Measurements from ENCODE around the gene HTRA1. TPM values are rescaled to one million over a fixed set of nuclear protein-coding genes. Genes with fewer than 3 reads are reported as not detected.

The HTRA1 gene
- total RNA-seq, 1 experiment from 2014 or later = 11.5 TPM

DNA sequence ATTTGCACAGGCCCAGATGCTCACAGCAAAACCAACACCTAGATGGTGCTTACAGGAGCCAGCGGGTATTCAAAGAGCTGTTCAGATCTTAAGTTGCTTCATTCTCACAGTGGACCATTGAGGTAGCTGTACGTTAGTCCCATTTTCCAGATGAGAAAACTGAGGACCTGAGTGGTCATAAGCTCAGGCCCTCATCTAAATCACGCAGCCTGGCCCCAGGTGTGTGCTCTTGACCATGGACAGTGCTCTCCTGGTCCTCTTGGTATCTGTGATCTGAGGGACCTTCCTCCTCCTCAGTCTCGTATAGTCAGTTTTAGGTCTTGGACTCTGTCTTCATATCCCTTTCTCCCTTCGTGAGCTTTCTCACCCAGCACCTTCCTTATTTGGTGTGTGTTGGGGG lies 43.7 kb downstream of the HTRA1 start:
- no peak for DNase-seq
- Histone ChIP-seq H3K36me3 (replicated peaks; ENCODE audit: control insufficient read depth, insufficient read depth, low read length) (no peaks in the 10 kb centered on the region), H3K27me3 (ENCODE audit: control insufficient read depth, insufficient read depth, low read length) (no peaks in the 10 kb centered on the region), H3K4me3 (ENCODE audit: insufficient read depth, low read depth, low read length) (no peak overlapping the region)

DNA sequence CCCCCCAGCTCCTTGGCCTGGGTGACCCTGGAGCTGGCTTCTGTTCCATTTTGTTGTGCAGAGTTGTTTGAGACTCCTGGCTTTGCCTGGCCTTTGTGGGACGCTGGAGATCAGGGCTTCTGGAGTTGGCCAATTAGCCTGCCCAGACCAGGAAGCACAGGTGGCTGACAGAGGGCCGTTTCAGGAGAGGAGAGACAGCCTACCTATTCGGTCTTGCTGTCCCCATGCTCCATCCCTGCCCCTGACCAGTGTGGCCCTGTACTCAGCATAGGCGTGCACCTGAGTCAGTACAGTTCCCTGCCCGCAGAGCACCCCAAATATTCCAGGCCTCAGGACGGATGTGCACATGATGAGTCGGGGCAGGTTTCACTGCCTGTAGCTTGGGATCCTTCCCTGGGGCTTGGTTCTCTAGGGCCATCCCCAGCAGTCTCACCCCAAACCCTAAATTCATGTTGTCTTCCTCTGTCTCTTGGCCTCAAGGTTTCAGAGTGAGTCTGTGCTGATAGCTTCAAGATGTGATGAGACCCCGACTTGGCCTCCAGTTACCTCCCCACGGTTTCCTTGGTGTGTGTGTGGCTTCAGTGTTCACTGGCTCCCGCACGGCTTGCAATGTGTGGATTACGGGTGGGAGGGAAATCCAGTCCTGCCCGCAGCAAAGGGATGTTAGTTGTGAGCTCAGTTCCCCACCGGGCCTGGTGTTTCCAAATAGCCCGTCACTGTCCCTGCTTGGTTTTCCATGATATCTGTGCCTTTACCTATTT lies 44.7 kb downstream of the HTRA1 start:
- DNase-seq = no peak
- no peak overlapping the region for H3K4me3 ChIP-seq (ENCODE audit: insufficient read depth, low read depth, low read length)
- H3K36me3 ChIP-seq (replicated peaks; ENCODE audit: control insufficient read depth, insufficient read depth, low read length) = no peaks in the 10 kb centered on the region
- no peaks in the 10 kb centered on the region for H3K27me3 ChIP-seq (ENCODE audit: control insufficient read depth, insufficient read depth, low read length)

DNA sequence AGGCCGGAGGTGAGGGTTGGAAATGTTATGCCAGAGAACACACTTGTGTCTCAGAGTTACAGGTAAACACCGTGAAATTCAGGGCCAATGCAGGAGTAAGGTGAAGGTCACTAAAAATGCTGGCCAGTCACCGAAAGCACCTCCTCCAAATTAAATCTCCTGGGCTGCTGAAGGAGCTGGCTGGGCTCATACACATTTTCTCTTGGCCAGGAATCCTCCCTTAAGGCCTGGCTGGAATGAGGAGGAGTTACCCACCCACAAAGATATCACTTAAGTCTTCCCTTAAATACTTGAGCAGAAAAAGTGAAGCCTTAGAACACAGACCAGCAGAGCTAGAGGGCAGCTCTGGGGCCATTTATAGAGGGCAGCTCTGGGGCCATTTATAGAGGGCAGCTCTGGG lies 46.3 kb downstream of the HTRA1 start:
- no peak for DNase-seq
- H3K36me3 ChIP-seq (replicated peaks; ENCODE audit: control insufficient read depth, insufficient read depth, low read length) = no peaks in the 10 kb centered on the region
- no peak overlapping the region for H3K4me3 ChIP-seq (ENCODE audit: insufficient read depth, low read depth, low read length)
- H3K27me3 ChIP-seq (ENCODE audit: control insufficient read depth, insufficient read depth, low read length) = no peaks in the 10 kb centered on the region

DNA sequence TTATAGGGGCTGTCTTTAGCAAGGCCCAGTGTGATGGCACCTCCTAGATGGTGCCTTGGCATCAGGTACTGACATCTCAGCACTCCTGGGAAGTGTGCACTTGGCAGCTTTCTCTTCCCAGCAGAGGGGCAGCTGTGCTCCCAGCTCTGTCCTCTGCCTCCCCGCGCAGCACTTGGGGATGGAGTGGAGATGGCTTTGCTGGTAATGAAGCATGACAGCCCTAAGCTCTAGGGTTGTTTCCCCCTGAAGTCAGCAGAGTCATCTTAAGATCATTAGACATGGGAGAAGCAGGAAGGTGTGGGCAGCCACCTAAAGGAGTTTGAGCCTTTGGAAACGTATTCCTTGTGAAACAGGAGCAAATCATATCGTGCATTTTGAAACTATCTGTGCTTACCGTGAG lies 46.7 kb downstream of the HTRA1 start:
- no peak for DNase-seq
- H3K27me3 ChIP-seq (ENCODE audit: control insufficient read depth, insufficient read depth, low read length) = no peaks in the 10 kb centered on the region
- H3K4me3 ChIP-seq (ENCODE audit: insufficient read depth, low read depth, low read length) = no peak overlapping the region
- H3K36me3 ChIP-seq (replicated peaks; ENCODE audit: control insufficient read depth, insufficient read depth, low read length) = no peaks in the 10 kb centered on the region

- Histone ChIP-seq H3K36me3 (replicated peaks; ENCODE audit: control insufficient read depth, insufficient read depth, low read length) (no peaks in the 10 kb centered on the region), H3K27me3 (ENCODE audit: control insufficient read depth, insufficient read depth, low read length) (no peaks in the 10 kb centered on the region), H3K4me3 (ENCODE audit: insufficient read depth, low read depth, low read length) (no peak overlapping the region)
- DNase-seq = no peak
Measured at GRCh38 chr10:122509323-122509722, 48.0 kb downstream of the HTRA1 start.

- Histone ChIP-seq H3K27me3 (ENCODE audit: control insufficient read depth, insufficient read depth, low read length) (no peaks in the 10 kb centered on the region), H3K36me3 (replicated peaks; ENCODE audit: control insufficient read depth, insufficient read depth, low read length) (no peaks in the 10 kb centered on the region), H3K4me3 (ENCODE audit: insufficient read depth, low read depth, low read length) (no peak overlapping the region)
- DNase-seq = no peak
Measured at GRCh38 chr10:122510326-122510725, 49.0 kb downstream of the HTRA1 start.

- no peak for DNase-seq
- Histone ChIP-seq H3K36me3 (replicated peaks; ENCODE audit: control insufficient read depth, insufficient read depth, low read length) (no peaks in the 10 kb centered on the region), H3K27me3 (ENCODE audit: control insufficient read depth, insufficient read depth, low read length) (no peaks in the 10 kb centered on the region)
Measured at GRCh38 chr10:122510736-122511135, 49.4 kb downstream of the HTRA1 start.

DNA sequence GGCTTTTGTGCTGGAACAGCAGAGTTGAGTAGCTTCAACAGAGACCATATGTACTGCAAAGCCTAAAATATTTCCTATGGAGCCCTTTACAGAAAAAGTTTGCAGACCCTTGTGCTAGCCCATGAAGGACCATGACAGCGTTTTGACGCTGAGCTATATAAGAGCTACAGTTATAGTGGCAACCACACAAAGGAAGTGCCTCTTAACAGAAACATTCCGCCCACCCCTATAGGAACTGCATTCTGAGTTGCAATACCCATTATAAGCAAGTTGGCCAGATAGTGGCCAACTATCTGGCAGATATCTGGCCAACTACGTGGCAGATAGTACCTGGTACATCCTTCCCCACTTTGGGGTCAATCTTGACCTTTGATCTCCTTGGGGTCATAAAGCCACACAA lies 51.7 kb downstream of the HTRA1 start:
- no peaks in the 10 kb centered on the region for H3K36me3 ChIP-seq (replicated peaks; ENCODE audit: control insufficient read depth, insufficient read depth, low read length)
- no peaks in the 10 kb centered on the region for H3K27me3 ChIP-seq (ENCODE audit: control insufficient read depth, insufficient read depth, low read length)
- no peak for DNase-seq
- H3K4me3 ChIP-seq (ENCODE audit: insufficient read depth, low read depth, low read length) = no peak overlapping the region

More at GRCh38 chr10:122510736-122511135, 49.4 kb downstream of the HTRA1 start:
- H3K4me3 ChIP-seq (ENCODE audit: insufficient read depth, low read depth, low read length) = no peak overlapping the region

DNA sequence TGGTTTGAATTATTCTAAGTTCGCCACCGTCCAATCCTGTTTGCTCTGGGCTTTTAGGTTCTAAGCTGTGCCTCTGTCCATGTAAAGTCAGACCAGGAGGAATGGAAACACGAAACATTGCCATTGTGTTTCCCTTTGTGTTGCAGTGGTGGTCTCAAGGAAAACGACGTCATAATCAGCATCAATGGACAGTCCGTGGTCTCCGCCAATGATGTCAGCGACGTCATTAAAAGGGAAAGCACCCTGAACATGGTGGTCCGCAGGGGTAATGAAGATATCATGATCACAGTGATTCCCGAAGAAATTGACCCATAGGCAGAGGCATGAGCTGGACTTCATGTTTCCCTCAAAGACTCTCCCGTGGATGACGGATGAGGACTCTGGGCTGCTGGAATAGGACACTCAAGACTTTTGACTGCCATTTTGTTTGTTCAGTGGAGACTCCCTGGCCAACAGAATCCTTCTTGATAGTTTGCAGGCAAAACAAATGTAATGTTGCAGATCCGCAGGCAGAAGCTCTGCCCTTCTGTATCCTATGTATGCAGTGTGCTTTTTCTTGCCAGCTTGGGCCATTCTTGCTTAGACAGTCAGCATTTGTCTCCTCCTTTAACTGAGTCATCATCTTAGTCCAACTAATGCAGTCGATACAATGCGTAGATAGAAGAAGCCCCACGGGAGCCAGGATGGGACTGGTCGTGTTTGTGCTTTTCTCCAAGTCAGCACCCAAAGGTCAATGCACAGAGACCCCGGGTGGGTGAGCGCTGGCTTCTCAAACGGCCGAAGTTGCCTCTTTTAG lies 52.9 kb downstream of the HTRA1 start:
- DNase-seq = no peak
- no peak overlapping the region for H3K4me3 ChIP-seq (ENCODE audit: insufficient read depth, low read depth, low read length)
- H3K27me3 ChIP-seq (ENCODE audit: control insufficient read depth, insufficient read depth, low read length) = no peaks in the 10 kb centered on the region
- no peaks in the 10 kb centered on the region for H3K36me3 ChIP-seq (replicated peaks; ENCODE audit: control insufficient read depth, insufficient read depth, low read length)

DNA sequence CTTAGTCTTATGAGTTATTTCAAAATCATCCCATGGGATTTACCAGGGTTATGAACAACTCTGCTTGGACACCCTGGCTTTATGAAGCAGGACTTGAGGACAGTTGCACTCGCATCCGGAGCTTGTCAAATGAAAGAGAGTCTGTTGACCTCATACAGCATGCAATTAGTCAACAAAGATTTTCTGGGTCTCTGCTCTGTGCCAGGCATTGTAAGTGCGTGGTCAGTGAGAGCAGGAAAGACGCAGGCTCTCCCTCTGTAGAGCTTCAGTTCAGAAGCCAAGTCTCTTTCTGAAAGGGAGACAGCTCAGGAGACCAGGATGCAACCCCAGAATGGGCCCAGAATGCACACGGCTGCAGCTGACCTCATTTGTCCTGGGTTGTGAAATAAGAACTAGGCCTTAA lies 53.7 kb downstream of the HTRA1 start:
- Histone ChIP-seq H3K4me3 (ENCODE audit: insufficient read depth, low read depth, low read length) (no peak overlapping the region), H3K27me3 (ENCODE audit: control insufficient read depth, insufficient read depth, low read length) (no peaks in the 10 kb centered on the region), H3K36me3 (replicated peaks; ENCODE audit: control insufficient read depth, insufficient read depth, low read length) (no peaks in the 10 kb centered on the region)
- no peak for DNase-seq

DNA sequence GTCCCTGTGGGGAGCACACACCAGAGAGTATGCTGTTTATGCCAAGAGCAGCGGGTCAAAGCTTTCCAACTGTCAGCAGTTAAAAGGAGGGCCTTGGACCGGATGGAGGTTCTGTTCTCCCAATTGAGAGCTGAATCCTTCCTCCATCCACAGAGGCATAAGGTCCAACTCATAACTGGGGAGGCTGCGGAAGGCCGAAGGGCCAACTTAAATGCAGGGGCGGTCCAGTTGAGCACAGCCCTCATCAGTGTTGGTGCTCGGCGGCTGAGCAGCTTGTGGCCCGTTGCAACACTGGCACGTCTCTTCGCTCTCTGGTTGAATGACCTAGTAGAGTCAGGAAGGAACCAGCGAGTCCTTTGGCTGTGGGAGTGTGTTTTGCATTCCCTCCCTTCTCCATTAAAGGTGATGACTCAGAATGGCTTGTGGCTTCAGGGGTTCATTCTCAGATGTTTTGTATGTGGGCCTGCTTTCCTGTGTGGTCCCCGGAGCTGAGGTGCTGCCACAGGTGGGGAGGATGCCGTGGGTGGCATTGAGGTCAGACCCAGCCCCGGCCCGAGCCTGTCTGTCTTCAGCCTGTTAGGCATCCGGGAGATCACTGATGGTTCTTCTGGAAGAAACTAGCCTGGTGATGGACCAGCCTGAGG lies 54.4 kb downstream of the HTRA1 start:
- no peak overlapping the region for H3K4me3 ChIP-seq (ENCODE audit: insufficient read depth, low read depth, low read length)
- no peaks in the 10 kb centered on the region for H3K27me3 ChIP-seq (ENCODE audit: control insufficient read depth, insufficient read depth, low read length)
- H3K36me3 ChIP-seq (replicated peaks; ENCODE audit: control insufficient read depth, insufficient read depth, low read length) = no peaks in the 10 kb centered on the region
- DNase-seq = no peak

GRCh38 chr10:122516734-122517133 lies 55.4 kb downstream of the HTRA1 start:
- no peak overlapping the region for H3K4me3 ChIP-seq (ENCODE audit: insufficient read depth, low read depth, low read length)

DNA sequence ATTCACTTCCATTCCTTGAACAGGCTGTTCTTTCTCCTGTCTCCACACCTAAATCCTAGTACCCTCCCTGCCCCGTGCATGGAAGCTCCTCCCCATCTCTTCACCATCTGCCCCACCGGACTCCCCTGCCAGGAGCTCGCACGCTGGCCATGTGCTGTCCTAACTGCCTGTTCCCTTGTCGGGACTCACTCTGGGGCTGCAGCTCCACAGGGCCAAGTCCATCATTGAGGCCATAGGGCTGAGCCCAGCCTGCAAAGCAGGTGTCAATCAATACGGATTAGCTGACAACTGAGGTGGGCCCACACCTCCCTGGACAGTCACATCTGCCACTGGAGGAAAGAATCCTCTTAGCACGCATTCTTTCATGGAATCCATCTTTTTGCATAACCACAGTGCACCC lies 57.8 kb downstream of the HTRA1 start:
- Histone ChIP-seq H3K4me3 (ENCODE audit: insufficient read depth, low read depth, low read length) (no peak overlapping the region), H3K36me3 (replicated peaks; ENCODE audit: control insufficient read depth, insufficient read depth, low read length) (no peaks in the 10 kb centered on the region), H3K27me3 (ENCODE audit: control insufficient read depth, insufficient read depth, low read length) (no peaks in the 10 kb centered on the region)
- no peak for DNase-seq

More at GRCh38 chr10:122516734-122517133, 55.4 kb downstream of the HTRA1 start:
- DNase-seq = no peak
- Histone ChIP-seq H3K36me3 (replicated peaks; ENCODE audit: control insufficient read depth, insufficient read depth, low read length) (no peaks in the 10 kb centered on the region), H3K27me3 (ENCODE audit: control insufficient read depth, insufficient read depth, low read length) (no peaks in the 10 kb centered on the region)

DNA sequence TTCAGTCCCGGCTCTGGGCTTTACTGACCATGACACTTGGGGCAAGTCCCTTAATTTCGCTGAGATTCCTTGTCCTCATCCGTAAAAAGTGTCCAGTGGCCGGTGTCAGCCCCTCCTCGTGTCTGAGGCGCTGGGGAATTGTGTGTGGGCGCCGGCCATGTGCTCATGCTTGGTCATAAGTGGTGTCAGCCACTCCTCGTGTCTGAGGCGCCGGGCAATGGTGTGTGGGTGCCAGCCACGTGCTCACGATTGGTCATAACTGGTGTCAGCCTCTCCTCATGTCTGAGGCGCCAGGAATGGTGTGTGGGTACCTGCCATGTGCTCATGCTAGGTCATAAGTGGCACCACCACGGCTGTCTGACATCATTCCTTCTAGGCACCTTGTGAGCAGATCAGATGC lies 58.5 kb downstream of the HTRA1 start:
- no peaks in the 10 kb centered on the region for H3K27me3 ChIP-seq (ENCODE audit: control insufficient read depth, insufficient read depth, low read length)
- H3K4me3 ChIP-seq (ENCODE audit: insufficient read depth, low read depth, low read length) = no peak overlapping the region
- no peak for DNase-seq
- no peaks in the 10 kb centered on the region for H3K36me3 ChIP-seq (replicated peaks; ENCODE audit: control insufficient read depth, insufficient read depth, low read length)

GRCh38 chr10:122521011-122521410 lies 59.7 kb downstream of the HTRA1 start:
- H3K36me3 ChIP-seq (replicated peaks; ENCODE audit: control insufficient read depth, insufficient read depth, low read length) = no peaks in the 10 kb centered on the region
- DNase-seq = no peak
- H3K4me3 ChIP-seq (ENCODE audit: insufficient read depth, low read depth, low read length) = no peak overlapping the region
- no peaks in the 10 kb centered on the region for H3K27me3 ChIP-seq (ENCODE audit: control insufficient read depth, insufficient read depth, low read length)
